ENCODE measurements around the gene SLITRK3. TPM values are rescaled to one million over a fixed set of nuclear protein-coding genes. Genes with fewer than 3 reads are reported as not detected.

SLITRK3 gene
- total RNA-seq (2014; rRNA removed; shearing (Covaris generic)) = not detected in 2 replicates

GRCh38 chr3:165195640-165196576 is at the start of gene SLITRK3:
SLITRK3 (minus strand) TSS chr3:165196384; CDS start chr3:165190830, 5,554 bp downstream.
- no peak within 1 kb of the TSS for H3K27ac ChIP-seq
- no peaks in the 10 kb centered on the region for H3K27me3 ChIP-seq (replicated peaks)

DNA sequence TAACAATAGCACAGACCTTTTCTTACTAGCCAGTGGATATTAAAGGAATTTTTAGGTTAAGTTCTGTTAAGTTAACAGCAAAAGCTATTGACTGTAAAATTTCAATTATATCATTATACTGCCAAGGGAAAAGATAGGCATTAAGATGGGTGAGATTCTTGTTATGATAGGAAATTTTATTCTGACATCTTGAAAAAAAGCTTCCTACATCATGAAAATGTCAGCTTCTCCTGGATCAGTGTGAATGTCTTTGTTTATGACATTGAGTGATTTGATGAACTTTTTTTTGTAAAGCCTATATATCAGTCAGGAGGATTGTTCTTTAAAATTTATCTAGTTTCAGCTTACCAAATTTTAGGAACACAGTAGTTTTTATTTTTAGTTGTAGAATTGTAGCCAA is 47.4 kb upstream of the SLITRK3 start:
- Histone ChIP-seq H3K9me3 (replicated peaks) (0 out of 2 replicates have a peak, but pooled peaks cover 2% of the 10 kb centered on the region), H3K27me3 (replicated peaks) (no peaks in the 10 kb centered on the region), H3K27ac (no peak overlapping the region), H3K36me3 (no peaks in the 10 kb centered on the region), H3K4me3 (no peak overlapping the region), H3K4me1 (replicated peaks) (no peaks in the 10 kb centered on the region)
- DNase-seq (ENCODE audit: low read depth in 1 of 2, low spot score in 2 of 2) = no peak

More at GRCh38 chr3:165195640-165196576, at the start of gene SLITRK3:
- H3K4me3 ChIP-seq = no peak within 1 kb of the TSS
- H3K9me3 ChIP-seq (replicated peaks) = no peaks in the 10 kb centered on the region
- no peaks in the 10 kb centered on the region for H3K4me1 ChIP-seq (replicated peaks)
- no peak for DNase-seq (ENCODE audit: low read depth in 1 of 2, low spot score in 2 of 2)
- H3K36me3 ChIP-seq = no peaks in the 10 kb centered on the region

- H3K36me3 ChIP-seq = no peaks in the 10 kb centered on the region
- no peaks in the 10 kb centered on the region for H3K9me3 ChIP-seq (replicated peaks)
- no peaks in the 10 kb centered on the region for H3K4me1 ChIP-seq (replicated peaks)
- no peaks in the 10 kb centered on the region for H3K27me3 ChIP-seq (replicated peaks)
- no peak for DNase-seq (ENCODE audit: low read depth in 1 of 2, low spot score in 2 of 2)
- no peak overlapping the region for H3K27ac ChIP-seq
- no peak overlapping the region for H3K4me3 ChIP-seq
Observed at GRCh38 chr3:165233501-165234195, 37.5 kb upstream of the SLITRK3 start.

DNA sequence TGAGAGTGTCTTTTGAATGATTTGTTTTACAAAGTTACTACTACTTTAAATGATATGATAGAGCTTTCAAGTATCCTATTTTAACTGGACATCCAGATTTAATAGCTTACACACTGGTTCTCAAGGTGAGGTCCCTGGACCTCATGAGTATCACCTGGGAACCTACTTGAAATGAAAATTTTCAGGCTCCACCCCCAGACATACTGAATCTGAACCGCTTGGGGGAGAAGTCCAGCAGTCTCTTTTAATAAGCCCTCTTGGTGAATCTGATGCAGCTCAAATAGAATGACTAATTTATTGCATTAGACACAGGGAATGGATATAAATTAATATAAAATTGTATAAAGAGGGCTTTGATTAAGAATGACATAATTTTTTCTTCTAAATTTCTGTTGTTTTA is 29.4 kb upstream of the SLITRK3 start:
- Histone ChIP-seq H3K9me3 (replicated peaks) (no peaks in the 10 kb centered on the region), H3K36me3 (no peaks in the 10 kb centered on the region), H3K4me3 (no peak overlapping the region), H3K4me1 (replicated peaks) (no peaks in the 10 kb centered on the region), H3K27me3 (replicated peaks) (no peaks in the 10 kb centered on the region), H3K27ac (no peak overlapping the region)
- no peak for DNase-seq (ENCODE audit: low read depth in 1 of 2, low spot score in 2 of 2)

DNA sequence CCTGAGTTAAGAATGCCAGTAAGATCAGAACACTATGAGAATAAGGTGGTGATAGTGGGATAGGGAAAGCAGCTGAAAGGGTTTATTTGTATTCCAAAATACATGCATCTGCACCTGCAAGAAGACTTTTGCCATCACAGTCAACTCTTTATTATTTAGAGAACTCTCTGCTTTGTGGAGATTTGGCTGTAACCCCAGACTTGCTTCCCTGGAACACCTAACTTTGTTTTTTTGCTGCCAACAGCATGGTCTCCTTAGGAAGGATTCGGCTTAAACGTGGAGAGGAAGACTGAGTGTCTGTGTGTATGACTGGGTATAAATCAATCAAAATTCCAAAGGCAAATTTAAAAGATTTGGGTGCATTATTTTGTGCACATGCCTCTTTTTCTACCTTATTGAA is 21.6 kb upstream of the SLITRK3 start:
- H3K27me3 ChIP-seq (replicated peaks) = no peaks in the 10 kb centered on the region

DNA sequence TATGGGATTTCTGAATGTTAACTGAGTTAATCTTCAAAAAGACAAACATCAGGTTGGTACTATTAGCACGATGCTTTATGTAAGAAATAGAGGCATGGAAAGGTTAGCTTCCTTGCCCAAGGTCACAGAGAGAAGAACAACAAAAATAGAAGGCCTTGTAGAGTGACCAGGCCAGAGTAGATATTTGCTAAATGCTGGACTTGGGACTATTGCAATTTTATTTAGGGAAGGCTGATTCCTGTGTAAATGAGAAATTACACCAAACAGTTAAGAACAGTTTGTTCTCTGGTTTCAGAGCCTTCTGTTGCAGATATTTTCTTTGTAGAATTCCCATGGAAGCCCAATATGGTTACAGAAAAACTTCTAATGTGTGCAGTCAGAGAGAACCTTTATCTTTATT is 16.4 kb upstream of the SLITRK3 start:
- Histone ChIP-seq H3K27ac (no peak overlapping the region), H3K36me3 (no peaks in the 10 kb centered on the region), H3K9me3 (replicated peaks) (no peaks in the 10 kb centered on the region), H3K4me3 (no peak overlapping the region), H3K27me3 (replicated peaks) (no peaks in the 10 kb centered on the region), H3K4me1 (replicated peaks) (no peaks in the 10 kb centered on the region)
- no peak for DNase-seq (ENCODE audit: low read depth in 1 of 2, low spot score in 2 of 2)

More for the DNA sequence above, 21.6 kb upstream of the SLITRK3 start:
- DNase-seq (ENCODE audit: low read depth in 1 of 2, low spot score in 2 of 2) = no peak
- H3K4me3 ChIP-seq = no peak overlapping the region
- H3K4me1 ChIP-seq (replicated peaks) = no peaks in the 10 kb centered on the region
- H3K36me3 ChIP-seq = no peaks in the 10 kb centered on the region
- H3K27ac ChIP-seq = no peak overlapping the region
- no peaks in the 10 kb centered on the region for H3K9me3 ChIP-seq (replicated peaks)

- Histone ChIP-seq H3K9me3 (replicated peaks) (no peaks in the 10 kb centered on the region), H3K27me3 (replicated peaks) (no peaks in the 10 kb centered on the region), H3K36me3 (no peaks in the 10 kb centered on the region), H3K27ac (no peak overlapping the region), H3K4me1 (replicated peaks) (no peaks in the 10 kb centered on the region), H3K4me3 (no peak overlapping the region)
- no peak for DNase-seq (ENCODE audit: low read depth in 1 of 2, low spot score in 2 of 2)
Observed at GRCh38 chr3:165211721-165212120, 15.5 kb upstream of the SLITRK3 start.

DNA sequence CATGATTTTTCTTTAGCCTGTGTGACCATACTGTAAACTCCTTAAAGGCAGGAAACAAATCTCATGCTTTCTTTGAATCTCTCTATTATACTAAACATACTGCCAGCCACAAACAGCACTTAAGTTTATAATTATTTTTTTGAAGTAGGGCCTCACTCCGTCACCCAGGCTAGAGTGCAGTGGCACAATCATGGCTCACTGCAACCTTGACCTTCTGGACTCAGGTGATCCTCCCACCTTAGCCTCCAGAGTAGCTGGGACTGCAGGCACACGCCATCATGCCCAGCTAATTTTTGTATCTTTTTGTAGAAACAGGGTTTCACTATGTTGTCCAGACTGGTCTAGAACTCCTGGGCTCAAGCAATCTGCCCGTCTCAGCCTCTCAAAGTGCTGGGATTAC is 14.5 kb upstream of the SLITRK3 start:
- Histone ChIP-seq H3K27ac (no peak overlapping the region), H3K36me3 (no peaks in the 10 kb centered on the region), H3K4me1 (replicated peaks) (no peaks in the 10 kb centered on the region), H3K27me3 (replicated peaks) (no peaks in the 10 kb centered on the region), H3K4me3 (no peak overlapping the region), H3K9me3 (replicated peaks) (no peaks in the 10 kb centered on the region)
- no peak for DNase-seq (ENCODE audit: low read depth in 1 of 2, low spot score in 2 of 2)

DNA sequence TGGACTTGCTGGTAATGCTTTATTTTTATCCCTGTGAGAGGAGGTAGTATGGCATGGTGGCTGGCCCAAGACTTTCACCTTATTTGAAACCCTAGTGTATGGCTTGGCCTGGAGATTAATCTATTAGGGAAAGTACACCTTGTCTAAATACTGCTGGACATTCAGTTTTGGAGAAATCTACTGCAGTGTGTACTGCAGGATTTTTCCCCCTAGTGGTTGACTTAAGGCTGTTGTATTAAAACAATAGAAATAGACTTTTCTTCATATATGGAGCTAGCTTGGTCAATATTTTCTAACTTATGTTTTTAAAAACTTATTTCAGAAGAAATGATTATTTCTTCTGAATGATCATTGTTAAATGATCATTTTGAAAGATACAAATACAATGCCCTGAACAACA is 13.9 kb upstream of the SLITRK3 start:
- Histone ChIP-seq H3K27ac (no peak overlapping the region), H3K4me3 (no peak overlapping the region), H3K36me3 (no peaks in the 10 kb centered on the region), H3K4me1 (replicated peaks) (no peaks in the 10 kb centered on the region), H3K27me3 (replicated peaks) (no peaks in the 10 kb centered on the region), H3K9me3 (replicated peaks) (no peaks in the 10 kb centered on the region)
- no peak for DNase-seq (ENCODE audit: low read depth in 1 of 2, low spot score in 2 of 2)

GRCh38 chr3:165206454-165207266 is 10.5 kb upstream of the SLITRK3 start:
- Histone ChIP-seq H3K36me3 (no peaks in the 10 kb centered on the region), H3K4me3 (no peak overlapping the region), H3K27me3 (replicated peaks) (no peaks in the 10 kb centered on the region), H3K27ac (no peak overlapping the region), H3K4me1 (replicated peaks) (no peaks in the 10 kb centered on the region), H3K9me3 (replicated peaks) (no peaks in the 10 kb centered on the region)
- DNase-seq (ENCODE audit: low read depth in 1 of 2, low spot score in 2 of 2) = peak; percentile 22 to 49

DNA sequence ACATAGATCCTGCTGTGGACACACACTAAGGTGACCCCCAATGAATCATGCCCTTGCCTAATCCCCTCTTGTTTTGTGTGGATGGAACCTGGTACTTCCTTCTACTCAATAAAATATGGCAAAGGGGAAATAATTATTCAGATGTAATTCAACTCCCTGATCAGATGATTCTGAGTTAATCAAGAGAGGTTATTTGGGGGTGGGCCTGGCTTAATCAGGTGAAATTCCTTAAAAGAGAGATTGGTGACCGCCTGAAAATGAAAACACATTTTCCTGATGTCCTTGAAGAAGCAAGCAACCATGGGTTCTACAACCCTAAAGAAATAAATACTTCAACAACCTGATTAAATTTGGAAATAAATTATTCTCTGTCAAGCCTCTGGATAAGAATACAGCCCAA is 8.3 kb upstream of the SLITRK3 start:
- Histone ChIP-seq H3K27ac (no peak overlapping the region), H3K4me1 (replicated peaks) (no peaks in the 10 kb centered on the region), H3K36me3 (no peaks in the 10 kb centered on the region), H3K4me3 (no peak overlapping the region), H3K27me3 (replicated peaks) (no peaks in the 10 kb centered on the region), H3K9me3 (replicated peaks) (no peaks in the 10 kb centered on the region)
- no peak for DNase-seq (ENCODE audit: low read depth in 1 of 2, low spot score in 2 of 2)

DNA sequence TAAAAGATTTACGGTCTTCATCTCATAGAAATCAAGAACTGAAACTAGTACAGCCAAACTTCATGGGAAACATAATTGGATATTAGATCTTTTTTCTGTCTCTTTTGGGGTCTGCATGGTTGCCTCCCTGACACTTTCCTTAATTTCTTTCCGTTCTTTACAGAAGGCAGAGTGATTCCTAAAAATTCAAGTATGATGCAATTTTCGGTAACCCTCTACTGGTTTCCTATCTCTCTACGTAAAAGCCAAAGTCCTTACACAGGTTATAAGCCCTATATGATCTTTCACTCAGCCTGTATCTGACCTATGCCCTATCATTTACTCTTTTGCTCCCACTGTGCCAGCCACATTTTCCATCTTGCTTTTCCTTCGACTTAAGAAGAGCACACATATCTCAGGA is 6.8 kb upstream of the SLITRK3 start:
- H3K27me3 ChIP-seq (replicated peaks) = no peaks in the 10 kb centered on the region
- no peak overlapping the region for H3K27ac ChIP-seq
- H3K9me3 ChIP-seq (replicated peaks) = no peaks in the 10 kb centered on the region
- no peaks in the 10 kb centered on the region for H3K4me1 ChIP-seq (replicated peaks)
- H3K36me3 ChIP-seq = no peaks in the 10 kb centered on the region
- no peak overlapping the region for H3K4me3 ChIP-seq
- no peak for DNase-seq (ENCODE audit: low read depth in 1 of 2, low spot score in 2 of 2)

DNA sequence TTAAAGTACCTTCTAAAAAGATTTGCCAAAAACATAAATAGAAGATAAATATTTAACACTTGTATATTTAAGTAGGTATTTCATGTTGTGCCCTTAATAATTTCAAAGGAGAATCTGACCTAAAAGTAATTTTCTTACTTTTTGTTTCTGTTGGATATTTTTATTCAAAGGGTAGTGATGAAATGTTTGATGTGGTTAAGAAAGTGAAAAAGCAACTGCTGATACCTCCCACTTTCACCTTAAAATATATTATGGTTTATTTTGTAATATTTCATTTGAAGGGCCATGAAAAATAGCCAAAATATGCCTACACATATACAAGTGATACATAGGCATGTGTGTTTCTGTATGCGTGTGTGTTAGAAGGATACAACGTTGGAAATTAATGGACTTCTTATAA is 5.8 kb upstream of the SLITRK3 start:
- no peak for DNase-seq (ENCODE audit: low read depth in 1 of 2, low spot score in 2 of 2)
- Histone ChIP-seq H3K9me3 (replicated peaks) (no peaks in the 10 kb centered on the region), H3K27me3 (replicated peaks) (no peaks in the 10 kb centered on the region), H3K36me3 (no peaks in the 10 kb centered on the region), H3K27ac (no peak overlapping the region), H3K4me3 (no peak overlapping the region), H3K4me1 (replicated peaks) (no peaks in the 10 kb centered on the region)

DNA sequence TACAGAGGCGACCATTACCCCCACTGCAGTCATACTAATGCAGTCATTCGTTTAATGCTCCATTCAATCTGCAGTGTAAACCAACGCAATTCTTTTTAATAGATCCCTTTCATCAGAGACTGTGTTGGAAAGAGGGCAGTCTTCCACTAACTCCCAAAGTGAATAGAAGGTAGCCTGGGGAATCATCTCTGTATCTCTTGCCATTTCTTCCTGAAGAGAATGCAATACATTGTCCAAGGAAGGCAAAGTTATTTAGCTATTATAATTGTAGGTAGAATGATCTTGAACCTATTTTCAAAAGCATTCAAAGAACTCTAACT is 1.3 kb upstream of the SLITRK3 start:
- H3K9me3 ChIP-seq (replicated peaks) = no peaks in the 10 kb centered on the region
- no peaks in the 10 kb centered on the region for H3K36me3 ChIP-seq
- H3K4me3 ChIP-seq = no peak overlapping the region
- no peaks in the 10 kb centered on the region for H3K4me1 ChIP-seq (replicated peaks)
- H3K27me3 ChIP-seq (replicated peaks) = no peaks in the 10 kb centered on the region
- no peak overlapping the region for H3K27ac ChIP-seq
- DNase-seq (ENCODE audit: low read depth in 1 of 2, low spot score in 2 of 2) = no peak
